UCSD-AML1 (cell line): ENCODE data around the gene TBC1D23.
"Not testable (repeated sequence)": the region's sequence is repeated elsewhere in the genome, so short reads cannot be mapped to it uniquely, and the experiment has no call there.

Experiments
- DNase-seq: peaks from one replicate; lab custom pipeline; 2025; ENCODE audit not compliant: unreplicated experiment; lab: John Stamatoyannopoulos, UW

TBC1D23 gene

DNA sequence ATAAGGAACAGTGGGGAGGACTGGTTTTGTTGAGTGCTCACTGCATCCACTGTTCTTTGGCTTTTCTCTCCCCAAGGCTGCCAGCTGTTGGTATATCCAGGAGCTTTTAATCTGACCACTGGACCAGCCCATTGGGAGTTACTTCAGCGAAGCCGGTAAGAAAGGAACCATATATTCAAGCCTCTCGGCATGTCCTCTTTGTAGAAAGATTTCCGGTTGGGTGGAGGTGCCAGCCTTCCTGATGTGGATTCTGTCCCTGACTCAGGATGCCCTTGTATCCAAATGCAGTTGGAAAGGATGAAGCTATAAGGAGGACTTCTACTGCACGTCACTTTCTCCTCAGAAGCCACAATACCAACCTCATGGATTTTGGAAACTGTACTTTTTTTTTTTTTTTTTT, 87.9 kb downstream of the TBC1D23 start:
- no peak for DNase-seq

DNA sequence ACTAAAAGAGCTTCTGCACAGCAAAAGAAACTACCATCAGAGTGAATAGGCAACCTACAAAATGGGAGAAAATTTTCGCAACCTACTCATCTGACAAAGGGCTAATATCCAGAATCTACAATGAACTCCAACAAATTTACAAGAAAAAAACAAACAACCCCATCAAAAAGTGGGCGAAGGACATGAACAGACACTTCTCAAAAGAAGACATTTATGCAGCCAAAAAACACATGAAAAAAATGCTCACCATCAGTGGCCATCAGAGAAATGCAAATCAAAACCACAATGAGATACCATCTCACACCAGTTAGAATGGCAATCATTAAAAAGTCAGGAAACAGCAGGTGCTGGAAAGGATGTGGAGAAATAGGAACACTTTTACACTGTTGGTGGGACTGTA, 91.0 kb downstream of the TBC1D23 start:
- DNase-seq, result not testable (repeated sequence)

DNA sequence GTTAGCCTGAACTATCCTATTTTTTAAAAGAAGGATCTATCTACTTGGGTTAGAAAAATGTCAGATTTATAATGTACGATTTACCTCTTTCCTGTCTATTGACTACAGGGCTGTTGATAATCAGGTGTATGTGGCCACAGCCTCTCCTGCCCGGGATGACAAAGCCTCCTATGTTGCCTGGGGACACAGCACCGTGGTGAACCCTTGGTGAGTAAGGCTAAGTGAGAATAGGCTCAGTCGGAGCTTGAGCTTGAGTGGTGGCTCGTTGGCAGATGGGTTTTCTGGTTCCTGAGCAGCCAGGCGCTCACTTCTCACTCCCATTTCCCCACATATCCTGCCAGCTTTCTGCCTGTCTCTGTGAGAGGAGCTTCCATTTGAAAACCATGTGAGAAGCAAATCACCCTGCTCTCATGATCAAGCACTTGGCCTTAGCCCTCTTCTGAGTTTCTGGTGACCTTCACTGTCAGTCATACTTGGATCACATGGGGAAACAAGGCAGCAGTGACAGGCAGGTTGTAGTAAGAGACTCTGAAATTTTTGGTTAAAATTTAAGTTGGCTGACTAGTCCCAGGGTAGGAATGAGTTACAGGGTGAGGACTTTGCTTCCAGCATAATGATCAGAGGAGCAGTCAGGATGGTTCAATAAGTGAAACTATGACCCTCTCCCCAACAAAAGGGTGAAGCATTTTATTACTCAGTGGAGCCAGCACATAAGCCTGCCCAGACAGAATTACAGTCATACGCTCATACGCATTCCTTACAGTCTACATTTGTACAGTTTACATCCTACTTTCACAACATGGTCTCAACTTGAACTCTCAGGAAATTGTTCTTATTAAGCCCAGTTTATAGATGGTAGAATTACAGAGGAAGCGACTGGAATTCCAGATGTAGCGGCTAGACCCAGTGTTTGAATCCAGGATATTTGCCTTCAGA, 91.8 kb downstream of the TBC1D23 start:
- no peak for DNase-seq

DNA sequence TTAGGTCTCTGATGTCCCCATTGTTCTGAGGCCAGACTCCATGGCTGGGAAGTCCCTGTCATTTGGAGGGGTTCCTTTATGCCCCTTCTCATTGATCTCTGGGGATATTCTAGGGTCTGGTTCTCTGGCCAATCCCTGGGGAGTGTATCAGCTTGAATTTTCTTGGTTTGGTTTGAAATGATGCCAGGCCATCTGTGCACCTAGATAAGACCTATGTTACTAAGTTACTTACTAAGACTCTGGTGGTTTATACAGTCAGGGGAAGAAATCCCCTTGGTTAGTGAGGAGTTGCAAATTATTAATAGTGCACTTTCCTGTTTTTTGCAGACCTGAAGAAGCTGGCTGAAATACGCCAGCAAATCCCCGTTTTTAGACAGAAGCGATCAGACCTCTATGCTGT, 94.1 kb downstream of the TBC1D23 start:
- no peak for DNase-seq

DNA sequence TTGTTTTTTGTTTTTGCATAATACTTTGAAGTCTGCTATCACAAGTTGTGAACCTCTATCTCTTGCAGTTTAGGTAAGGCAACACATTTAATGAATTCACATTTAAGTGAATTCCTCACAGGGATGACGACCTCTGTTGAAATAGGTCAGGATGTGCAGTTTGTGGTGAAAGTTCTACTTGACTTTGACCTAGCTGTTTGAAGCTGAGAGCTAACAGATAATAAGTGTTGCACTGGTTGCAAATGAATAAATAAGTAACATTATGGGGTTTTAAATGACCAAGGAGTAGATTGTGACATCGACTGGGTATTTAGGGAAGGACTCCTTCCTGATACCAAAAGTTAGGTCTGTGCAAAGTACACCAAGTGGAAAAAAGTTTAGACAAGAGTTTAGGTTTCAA, 97.6 kb downstream of the TBC1D23 start:
- DNase-seq, result no peak

DNA sequence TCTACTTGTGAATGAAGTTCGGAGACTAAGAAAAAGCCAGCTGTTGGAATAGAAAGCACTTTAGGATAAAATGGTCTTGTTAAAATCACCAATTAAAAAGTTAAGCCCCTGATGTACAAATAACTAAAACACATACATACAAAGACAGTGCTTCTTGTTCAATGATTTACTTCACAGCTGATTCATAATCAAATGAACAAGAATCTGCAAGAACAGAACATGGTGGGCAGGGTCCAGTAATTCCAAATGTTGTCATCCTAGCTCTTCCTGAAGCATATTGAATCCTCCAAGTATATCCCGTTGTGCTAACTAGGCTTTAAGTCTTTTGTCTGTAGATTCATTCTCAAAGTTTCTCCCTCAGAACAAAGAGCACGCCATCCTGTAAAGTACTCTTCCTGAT, 98.2 kb downstream of the TBC1D23 start:
- no peak for DNase-seq

DNA sequence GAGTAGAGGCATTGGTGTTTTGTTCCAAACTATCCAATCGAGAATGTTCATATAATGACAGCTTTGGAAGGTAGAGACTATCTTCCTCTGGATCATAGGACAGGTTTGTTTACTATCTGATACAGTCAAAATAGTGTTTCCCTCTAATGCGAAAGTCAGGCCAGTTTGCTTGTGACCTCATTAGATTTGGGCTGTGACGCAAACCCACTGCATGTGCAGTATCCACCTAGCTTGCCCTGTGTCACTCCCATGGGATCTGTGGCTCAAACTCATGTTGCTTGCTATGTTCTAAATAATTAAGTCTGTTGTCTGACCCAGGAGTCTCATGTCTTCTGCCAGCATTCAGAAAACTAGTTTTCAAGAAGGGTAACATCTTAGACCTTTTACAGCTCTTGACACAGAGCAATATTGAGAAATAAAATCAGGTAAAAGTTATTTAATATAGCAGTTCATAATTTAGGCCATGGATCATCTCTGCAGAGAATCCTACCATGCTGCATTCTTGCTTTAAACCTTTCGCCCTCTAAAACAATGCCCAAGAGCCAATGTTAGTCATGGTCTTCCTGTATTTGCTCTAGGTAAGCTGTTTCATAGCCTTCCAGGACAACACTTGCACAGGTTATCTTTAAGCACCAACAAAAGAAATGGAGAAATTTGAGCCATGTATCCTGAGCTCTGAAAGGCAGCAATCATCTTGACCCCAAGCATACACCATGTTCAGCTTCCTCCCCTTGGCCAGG, 100.1 kb downstream of the TBC1D23 start:
- DNase-seq, result no peak

DNA sequence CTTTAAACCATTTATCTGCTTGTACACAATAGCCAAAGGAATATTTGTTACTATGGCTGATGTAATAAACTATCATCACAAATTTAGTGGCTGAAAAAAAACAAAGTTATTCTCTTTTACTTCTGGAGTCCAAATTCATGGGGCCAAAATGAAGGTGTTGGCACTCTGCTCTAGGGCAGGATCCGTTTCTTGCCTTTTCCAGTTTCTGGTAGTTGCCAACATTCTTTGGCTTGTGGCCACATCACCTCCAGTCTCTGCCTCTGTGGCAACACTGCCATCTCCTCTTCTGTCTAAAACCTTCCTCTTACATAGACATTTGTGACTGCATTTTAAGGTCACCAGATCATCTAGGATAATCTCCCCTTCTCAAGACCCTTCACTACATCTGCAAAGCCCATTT, 101.1 kb downstream of the TBC1D23 start:
- DNase-seq, result no peak

DNA sequence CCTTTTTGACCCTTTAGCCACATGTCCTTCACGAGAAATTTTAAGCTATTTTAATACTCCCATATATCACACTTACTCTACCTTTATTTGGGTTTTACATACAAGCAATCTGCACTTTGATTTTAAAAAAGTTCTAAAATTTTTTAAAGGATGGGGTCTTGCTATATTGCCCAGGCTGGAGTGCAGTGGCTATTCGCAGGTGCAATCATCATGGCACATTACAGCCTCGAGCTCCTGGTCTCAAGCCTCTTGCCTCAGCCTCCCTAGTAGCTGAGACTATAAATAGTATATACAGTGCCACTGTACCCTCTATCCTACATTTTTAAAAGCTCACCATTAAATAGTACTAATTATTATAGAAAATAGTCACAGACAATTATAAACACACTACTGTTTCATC, 103.6 kb downstream of the TBC1D23 start:
- no peak for DNase-seq

DNA sequence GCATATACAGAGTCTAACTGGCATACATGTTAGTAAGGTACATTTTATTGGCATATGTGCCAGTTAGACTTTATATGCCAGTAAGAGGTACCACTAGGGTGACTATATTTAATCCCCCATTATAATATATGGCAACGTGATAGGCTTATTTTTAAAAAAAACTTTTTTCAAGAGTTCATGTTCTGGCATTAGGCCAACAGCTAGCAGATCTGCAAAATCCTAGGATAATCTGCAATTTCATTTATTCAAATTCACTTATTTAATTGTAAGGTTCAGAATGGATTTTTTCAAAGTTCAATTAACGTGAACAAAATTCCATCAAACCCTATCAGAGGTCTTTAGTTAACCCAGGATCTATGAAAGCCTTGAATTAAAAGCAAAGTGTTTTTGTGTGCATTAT, 105.6 kb downstream of the TBC1D23 start:
- DNase-seq, result no peak

DNA sequence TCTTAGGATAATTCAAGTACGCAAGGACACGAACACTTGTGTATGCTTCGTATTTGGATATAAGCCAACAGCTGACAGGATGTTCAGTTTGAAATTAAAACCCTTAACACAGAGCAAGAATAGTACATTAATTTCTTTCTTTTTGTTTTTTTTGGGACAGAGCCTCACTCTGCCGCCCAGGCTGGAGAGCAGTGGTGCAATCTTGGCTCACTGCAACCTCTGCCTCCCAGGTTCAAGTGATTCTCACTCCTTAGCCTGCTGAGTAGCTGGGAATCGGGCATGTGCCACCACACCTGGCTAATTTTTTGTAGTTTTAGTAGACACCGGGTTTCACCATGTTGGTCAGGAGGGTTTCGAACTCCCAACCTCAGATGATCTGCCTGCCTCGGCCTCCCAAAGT, 107.6 kb downstream of the TBC1D23 start:
- no peak for DNase-seq

DNA sequence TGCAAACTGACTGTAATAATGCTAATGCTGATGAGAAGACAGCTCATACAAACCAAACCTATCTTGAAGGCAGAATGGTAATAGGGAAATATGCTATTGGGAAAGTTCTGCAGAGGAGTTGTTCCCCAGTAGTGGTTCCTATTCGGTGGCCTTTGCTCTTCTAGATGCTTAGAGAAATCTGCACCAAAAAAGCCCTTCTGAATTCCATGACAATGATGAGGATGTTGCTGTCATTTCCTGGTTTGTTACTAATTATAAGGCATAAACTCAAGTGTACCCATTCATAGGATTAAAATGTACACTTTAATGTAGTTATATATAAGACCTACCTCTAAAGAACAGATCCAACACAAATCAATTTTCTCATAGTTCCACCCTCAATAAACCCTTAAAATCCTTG, 110.0 kb downstream of the TBC1D23 start:
- no peak for DNase-seq

DNA sequence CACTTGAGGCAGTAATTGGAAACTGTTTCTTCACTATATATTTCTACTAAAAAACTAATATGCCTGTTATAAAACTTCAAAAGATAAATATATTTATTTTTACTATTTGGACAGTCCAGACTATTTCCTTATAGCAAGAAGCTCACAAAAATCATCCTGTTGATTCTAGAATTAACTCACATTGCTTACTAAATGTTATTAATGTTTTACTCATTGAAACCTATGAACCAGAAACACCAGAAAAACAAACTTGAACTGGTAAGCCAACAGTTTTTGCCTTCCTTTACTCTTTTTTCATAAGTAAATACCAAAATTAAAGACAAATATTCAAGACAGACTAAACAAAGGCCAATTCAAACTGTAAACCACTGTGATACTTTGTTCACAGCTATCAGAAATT, 113.7 kb downstream of the TBC1D23 start:
- DNase-seq, result no peak
